ENCODE results near the gene RAB33B. TPM values are rescaled to one million over a fixed set of nuclear protein-coding genes. Genes with fewer than 3 reads are reported as not detected.

Gene RAB33B
- total RNA-seq, 2 experiments from 2014 or later = 5.4 to 7.4 TPM

GRCh38 chr4:139524062-139524631 lies 70.2 kb downstream of the RAB33B start:
- Mint-ChIP-seq H3K27ac (no peak overlapping the region), H3K4me1 (peaks cover 35% of the 10 kb centered on the region), H3K9me3 (ENCODE audit: low read depth) (no peaks in the 10 kb centered on the region), H3K27me3 (no peaks in the 10 kb centered on the region), H3K4me3 (no peak overlapping the region), H3K36me3 (peaks cover 42% of the 10 kb centered on the region)
- DNase-seq = no peak
- CTCF ChIA-PET = interaction anchor here (0.6 to 1.3 kb wide), 2 partner anchors 8 to 12 kb away, joined by 3 read pairs; no protein-coding TSS in a partner anchor
- ATAC-seq = no peak

- no peaks in the 10 kb centered on the region for H3K27me3 Mint-ChIP-seq
- H3K4me1 Mint-ChIP-seq = peaks cover 40% of the 10 kb centered on the region
- H3K4me3 Mint-ChIP-seq = no peak overlapping the region
- peak overlapping the region; percentile 29 for H3K27ac Mint-ChIP-seq
- CTCF ChIA-PET = interaction anchor here (1.0 to 1.5 kb wide), 3 partner anchors 21 to 225 kb away, joined by 3 read pairs; partner anchors contain the start of gene SETD7
- DNase-seq = no peak
- H3K9me3 Mint-ChIP-seq (ENCODE audit: low read depth) = no peaks in the 10 kb centered on the region
- H3K36me3 Mint-ChIP-seq = peaks cover 39% of the 10 kb centered on the region
- ATAC-seq = no peak
Observed at GRCh38 chr4:139525414-139525813, 71.5 kb downstream of the RAB33B start.

Other genes starting within 250 kb of the RAB33B start
- gene MGARP, start 173.9 kb upstream of the RAB33B start, total RNA-seq = under 1 TPM in 1 of 2 experiments, not detected in 1; 0.20 TPM
- 10 to 100 TPM; 50.0 to 70.8 TPM for gene NAA15, start 152.6 kb upstream of the RAB33B start, total RNA-seq
- 10 to 100 TPM; 32.2 to 34.9 TPM for gene NDUFC1, start 151.6 kb upstream of the RAB33B start, total RNA-seq
- 10 to 100 TPM; 10.8 to 13.8 TPM for gene SETD7, start 102.1 kb downstream of the RAB33B start, total RNA-seq
- 10 to 100 TPM; 10.2 to 21.1 TPM for gene MGST2, start 211.7 kb downstream of the RAB33B start, total RNA-seq

All from activated CD8-positive, alpha-beta memory T cell treated with anti-CD3 and anti-CD28 coated beads, Interleukin-2, amount 10 ng/mL, durations not matched to agents 7 days and 5 days (primary cell).